Large intestine (tissue), 3 donors: ENCODE results near the gene FGGY. TPM values are rescaled to one million over a fixed set of nuclear protein-coding genes. Genes with fewer than 3 reads are reported as not detected.

Experiments used
- DNase-seq, 2 donors: peaks; one replicate each; pipeline versions ENCODE4 v3.0.0 to v3.0.0-alpha.2; 2013
- H3K27ac ChIP-seq: one replicate; pipeline ENCODE4 v1.5.1; 2013; ENCODE audit warnings: low read length
- H3K27me3 ChIP-seq: 2 replicates; pipeline ENCODE4 v1.6.1; 2013; ENCODE audit warnings: low read length; ENCODE audit not compliant: control insufficient read depth, insufficient read depth
- H3K36me3 ChIP-seq: 2 replicates; pipeline ENCODE4 v1.6.1; 2013; ENCODE audit warnings: low read length; ENCODE audit not compliant: control insufficient read depth, insufficient read depth
- H3K4me1 ChIP-seq: one replicate; pipeline ENCODE4 v1.6.1; 2013; ENCODE audit warnings: low read length; ENCODE audit not compliant: control insufficient read depth, insufficient read depth
- H3K4me3 ChIP-seq: one replicate; pipeline ENCODE4 v1.5.1; 2013; ENCODE audit warnings: low read length
- H3K9me3 ChIP-seq: one replicate; pipeline ENCODE4 v1.6.1; 2013; ENCODE audit warnings: mild to moderate bottlenecking, low read depth, low read length, moderate library complexity; ENCODE audit not compliant: control insufficient read depth
- WGBS: methylation state at CpG from one replicate; pipeline ENCODE4 v1.1.5; 2013; ENCODE audit warnings: low lambda C conversion rate; ENCODE audit not compliant: insufficient coverage; 5-methylcytosine and 5-hydroxymethylcytosine counted together
- polyA plus RNA-seq: library from polyadenylated mRNA; unstranded; fragments of 120-200 nt; gene quantifications from one replicate; pipeline ENCODE4 v1.2.1, GENCODE V29; 2013

Gene FGGY
- polyA plus RNA-seq, 1 donor = 17.5 TPM

- no CpG with 5 or more reads among the region's 2 CpGs for WGBS
- Histone ChIP-seq H3K27me3 (no peaks in the 10 kb centered on the region), H3K36me3 (no peaks in the 10 kb centered on the region), H3K9me3 (no peaks in the 10 kb centered on the region), H3K4me1 (peaks cover 46% of the 10 kb centered on the region), H3K27ac (peak overlapping the region; percentile 79), H3K4me3 (no peak overlapping the region)
- DNase-seq = peak; percentile 44 to 70
Observed at GRCh38 chr1:59360729-59361128, 63.8 kb downstream of the FGGY start.

GRCh38 chr1:59361766-59362165 lies 64.9 kb downstream of the FGGY start:
- DNase-seq = no peak
- Histone ChIP-seq H3K27me3 (no peaks in the 10 kb centered on the region), H3K27ac (peak overlapping the region; percentile 79), H3K36me3 (no peaks in the 10 kb centered on the region), H3K4me1 (peaks cover 37% of the 10 kb centered on the region), H3K4me3 (no peak overlapping the region), H3K9me3 (no peaks in the 10 kb centered on the region)
- WGBS = 98% methylated on average over 6 of the region's 8 CpGs

- Histone ChIP-seq H3K4me3 (no peak overlapping the region), H3K4me1 (peaks cover 41% of the 10 kb centered on the region), H3K27me3 (no peaks in the 10 kb centered on the region), H3K9me3 (no peaks in the 10 kb centered on the region), H3K27ac (no peak overlapping the region), H3K36me3 (no peaks in the 10 kb centered on the region)
- WGBS = no CpG with 5 or more reads among the region's 2 CpGs
- DNase-seq = no peak
Observed at GRCh38 chr1:59364037-59364436, 67.1 kb downstream of the FGGY start.

- no peaks in the 10 kb centered on the region for H3K36me3 ChIP-seq
- H3K9me3 ChIP-seq = no peaks in the 10 kb centered on the region
- no peak for DNase-seq
- 92% methylated on average over 3 of the region's 5 CpGs for WGBS
- peaks cover 21% of the 10 kb centered on the region for H3K4me1 ChIP-seq
- H3K27ac ChIP-seq = no peak overlapping the region
- H3K4me3 ChIP-seq = no peak overlapping the region
- no peaks in the 10 kb centered on the region for H3K27me3 ChIP-seq
Observed at GRCh38 chr1:59366346-59366745, 69.5 kb downstream of the FGGY start.

GRCh38 chr1:59367301-59368007 lies 70.6 kb downstream of the FGGY start:
- H3K4me3 ChIP-seq = no peak overlapping the region
- WGBS = 60% methylated on average over 1 of the region's 6 CpGs

GRCh38 chr1:59368008-59368670 lies 71.2 kb downstream of the FGGY start:
- H3K36me3 ChIP-seq = no peaks in the 10 kb centered on the region
- no peak for DNase-seq
- no peaks in the 10 kb centered on the region for H3K9me3 ChIP-seq
- peaks cover 15% of the 10 kb centered on the region for H3K4me1 ChIP-seq
- peak overlapping the region; percentile 52 for H3K27ac ChIP-seq
- H3K4me3 ChIP-seq = no peak overlapping the region
- H3K27me3 ChIP-seq = no peaks in the 10 kb centered on the region
- WGBS = 65% methylated on average over 2 of the region's 5 CpGs

More at GRCh38 chr1:59367301-59368007, 70.6 kb downstream of the FGGY start:
- peak overlapping the region; percentile 52 for H3K27ac ChIP-seq
- H3K36me3 ChIP-seq = no peaks in the 10 kb centered on the region
- H3K4me1 ChIP-seq = peaks cover 15% of the 10 kb centered on the region
- peak; percentile 44 to 70 for DNase-seq
- no peaks in the 10 kb centered on the region for H3K9me3 ChIP-seq
- H3K27me3 ChIP-seq = no peaks in the 10 kb centered on the region

GRCh38 chr1:59375321-59376220 lies 78.7 kb downstream of the FGGY start:
- Histone ChIP-seq H3K4me3 (no peak overlapping the region), H3K36me3 (no peaks in the 10 kb centered on the region), H3K27ac (no peak overlapping the region), H3K9me3 (no peaks in the 10 kb centered on the region), H3K27me3 (no peaks in the 10 kb centered on the region), H3K4me1 (no peaks in the 10 kb centered on the region)
- DNase-seq = peak in 1 of 2 donors; percentile 32
- no CpG with 5 or more reads among the region's 6 CpGs for WGBS

- H3K36me3 ChIP-seq = no peaks in the 10 kb centered on the region
- H3K4me3 ChIP-seq = no peak overlapping the region
- 100% methylated on average over 1 of the region's 3 CpGs for WGBS
- no peaks in the 10 kb centered on the region for H3K27me3 ChIP-seq
- no peak for DNase-seq
- H3K9me3 ChIP-seq = no peaks in the 10 kb centered on the region
- H3K4me1 ChIP-seq = no peaks in the 10 kb centered on the region
- no peak overlapping the region for H3K27ac ChIP-seq
Observed at GRCh38 chr1:59377350-59377904, 80.5 kb downstream of the FGGY start.

GRCh38 chr1:59378621-59379370 lies 81.9 kb downstream of the FGGY start:
- H3K36me3 ChIP-seq = no peaks in the 10 kb centered on the region
- no peak overlapping the region for H3K27ac ChIP-seq
- no peak for DNase-seq
- 52% methylated on average over 4 of the region's 7 CpGs for WGBS
- H3K27me3 ChIP-seq = no peaks in the 10 kb centered on the region
- H3K9me3 ChIP-seq = no peaks in the 10 kb centered on the region
- H3K4me3 ChIP-seq = no peak overlapping the region
- H3K4me1 ChIP-seq = no peaks in the 10 kb centered on the region

GRCh38 chr1:59379371-59379728 lies 82.5 kb downstream of the FGGY start:
- no peaks in the 10 kb centered on the region for H3K9me3 ChIP-seq
- DNase-seq = no peak
- H3K4me1 ChIP-seq = no peaks in the 10 kb centered on the region
- no peak overlapping the region for H3K4me3 ChIP-seq
- no peak overlapping the region for H3K27ac ChIP-seq
- no peaks in the 10 kb centered on the region for H3K36me3 ChIP-seq
- H3K27me3 ChIP-seq = no peaks in the 10 kb centered on the region
